A549 treated with CpdA at 1 μM for 4 hours (cell line): ENCODE measurements around the gene PRM1. TPM values are rescaled to one million over a fixed set of nuclear protein-coding genes. Genes with fewer than 3 reads are reported as not detected.

Experiments
- total RNA-seq: library from RNA; stranded (reverse); fragments of 200-300 nt; extraction: Qiagen RNA extraction; gene quantifications from 5 replicates; pipeline ENCODE4 v1.2.3, GENCODE V29; 2022; ENCODE audit warnings: low read depth

PRM1 gene, protein sequence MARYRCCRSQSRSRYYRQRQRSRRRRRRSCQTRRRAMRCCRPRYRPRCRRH
- not detected in 5 replicates for total RNA-seq

GRCh38 chr16:11280616-11281522, at the start of gene PRM1:
Gene PRM1 (minus strand): TSS chr16:11281330. CDS start chr16:11281238, 92 bp downstream.

GRCh38 chr16:11276143-11276895, 4.8 kb downstream of the PRM1 start, which contains the start of gene PRM2:
Gene PRM2 (minus strand): TSS chr16:11276480. CDS start chr16:11276370, 110 bp downstream.

DNA sequence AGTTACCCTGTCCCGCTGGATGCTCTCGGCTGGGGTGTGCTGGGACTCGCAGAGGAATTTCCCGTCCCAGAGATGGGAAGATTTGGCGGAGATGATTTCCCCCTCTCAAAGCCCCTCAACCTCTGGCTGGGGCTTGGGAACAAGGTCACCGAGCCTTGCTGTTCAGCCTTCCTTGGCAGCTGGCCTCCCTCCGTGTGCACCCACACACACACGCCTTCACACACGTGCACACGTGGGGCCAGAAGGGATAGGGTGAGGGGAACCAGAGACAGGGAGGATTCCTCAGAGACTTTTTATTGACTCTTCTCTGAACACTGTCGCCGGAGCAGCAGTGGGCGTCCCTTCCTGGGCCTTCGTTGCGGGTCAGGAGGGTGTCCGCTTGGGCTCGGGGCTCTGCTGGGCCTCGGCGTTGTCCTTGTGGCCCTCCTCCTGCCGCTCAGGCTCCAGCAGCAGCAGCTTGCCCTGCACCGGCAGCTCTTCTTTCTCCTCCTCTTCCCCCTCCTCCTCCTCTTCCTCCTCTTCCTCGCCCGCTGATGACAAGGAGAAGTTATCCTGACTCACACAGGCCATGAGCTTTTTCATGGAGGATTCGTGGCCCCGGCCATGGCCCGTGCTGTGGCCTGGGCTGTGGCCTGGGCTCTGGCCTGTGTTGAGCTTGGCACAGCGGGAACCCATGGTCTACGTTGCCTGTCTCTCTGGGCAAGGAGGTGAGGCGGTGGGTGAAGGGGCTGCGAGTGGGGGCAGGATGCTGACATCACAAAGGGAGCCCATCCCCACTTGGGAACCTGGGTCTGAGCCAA, 8.0 kb downstream of the PRM1 start, which contains the start of gene PRM3:
TSS of gene PRM3 (minus strand) at position 709 of the 800 bp plus-strand sequence. CDS start at position 675, 34 bp downstream.

GRCh38 chr16:11268921-11269375, 12.2 kb downstream of the PRM1 start, which contains the start of gene TNP2:
Gene TNP2 (minus strand): TSS chr16:11269325. CDS start chr16:11269262, 63 bp downstream.

DNA sequence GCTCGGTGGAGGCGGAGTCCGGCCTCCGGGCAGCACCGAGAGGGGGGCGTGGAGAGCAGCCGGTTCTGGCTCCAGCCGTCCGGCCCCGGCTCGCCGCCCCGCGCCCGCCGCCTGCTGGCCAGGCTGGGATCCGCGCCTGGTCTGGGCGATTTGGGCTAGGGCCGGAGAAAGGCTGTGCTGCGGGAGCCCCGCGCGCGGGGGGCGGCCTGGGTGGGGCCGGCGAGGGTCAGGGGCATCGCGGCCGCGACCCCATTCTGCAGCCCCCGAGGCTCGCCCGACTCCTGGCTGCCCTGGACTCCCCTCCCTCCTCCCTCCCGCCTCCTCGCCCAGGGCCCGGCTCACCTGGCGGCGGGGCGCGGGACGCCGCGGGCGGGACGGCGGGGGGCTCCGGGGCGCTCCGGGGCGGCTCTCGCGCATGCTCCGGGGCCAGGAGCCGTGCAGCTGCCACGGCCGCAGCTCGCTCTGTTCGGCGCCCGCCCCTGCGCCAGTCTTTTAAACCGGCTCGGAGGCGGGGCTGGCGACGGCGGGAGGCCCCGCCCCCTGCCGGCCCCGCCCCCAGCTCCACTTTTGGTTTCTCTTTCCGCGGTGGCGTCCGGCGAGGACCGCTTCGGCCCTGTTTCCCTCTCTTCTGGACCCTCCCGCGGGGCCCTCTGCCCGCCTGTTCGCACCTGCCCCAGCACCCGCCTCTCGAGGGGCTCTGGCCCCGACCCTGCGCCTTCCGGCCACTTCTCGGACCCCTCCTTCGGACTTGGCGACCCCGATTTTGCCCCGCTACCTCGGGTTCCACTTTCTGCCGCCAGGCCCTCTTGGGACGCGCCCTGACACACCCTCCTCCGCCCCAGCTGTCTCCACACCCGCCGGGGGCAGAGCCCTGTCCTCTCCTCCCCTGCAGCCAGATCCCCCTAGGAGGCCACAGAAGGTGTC, 25.1 kb downstream of the PRM1 start, which contains the start of gene SOCS1:
TSS of gene SOCS1 (minus strand) at position 468 of the 924 bp plus-strand sequence. CDS start 726 bp downstream, outside the sequence.

Other genes starting within 250 kb of the PRM1 start
- 0.56 to 1.7 TPM (median 1.5 TPM) in 5 replicates for gene SOCS1, start 25.1 kb downstream of the PRM1 start, total RNA-seq
- not detected in 5 replicates for gene TNP2, start 12.0 kb downstream of the PRM1 start, total RNA-seq
- gene PRM3, start 7.7 kb downstream of the PRM1 start, total RNA-seq = not detected in 5 replicates
- not detected in 5 replicates for gene PRM2, start 4.8 kb downstream of the PRM1 start, total RNA-seq
- gene RMI2, start 64.1 kb upstream of the PRM1 start, total RNA-seq = 26.7 to 35.5 TPM (median 32.2 TPM) in 5 replicates